IMR-90 (cell line): ENCODE measurements around the gene AGPS. TPM values are rescaled to one million over a fixed set of nuclear protein-coding genes. Genes with fewer than 3 reads are reported as not detected.

Experiments used
- ATAC-seq: fragments of 200-7000 bp; cut with Tn5 transposase; 2 replicates; pipeline ENCODE4 v1.9.1; 2020; ENCODE audit warnings: low read depth, mild to moderate bottlenecking, moderate library complexity
- BruUV-seq: library from RNA; stranded (reverse); fragments of 400-500 nt; replicated peaks from 2 replicates; lab custom pipeline; 2021; lab: Mats Ljungman, UMichigan
- CTCF ChIA-PET: fragments of 300-600 bp; formaldehyde crosslinking; extraction: SDS; loops from one replicate; lab custom pipeline; 2021; ENCODE audit warnings: antibody characterized with exemption; lab: Yijun Ruan, JAX
- POLR2A ChIA-PET: fragments of 300-600 bp; sonication (Branson Sonifier 250); formaldehyde crosslinking; loops from one replicate; lab custom pipeline; 2022; ENCODE audit warnings: antibody characterized with exemption; ENCODE audit not compliant: unreplicated experiment; lab: Charles Lee
- DNase-seq: peaks from one replicate; pipeline ENCODE4 v3.0.0; 2013
- H2AFZ ChIP-seq: replicated peaks from 2 replicates; pipeline ENCODE3; 2013; ENCODE audit warnings: low read length, mild to moderate bottlenecking; ENCODE audit not compliant: poor library complexity
- H2AK5ac ChIP-seq: 2 replicates; pipeline ENCODE4 v1.6.1; 2013; ENCODE audit warnings: low read depth, low read length, inconsistent platforms
- H2AK9ac ChIP-seq: replicated peaks from 2 replicates; pipeline ENCODE3; 2013; ENCODE audit warnings: mild to moderate bottlenecking, low read depth, low read length, moderate library complexity; ENCODE audit not compliant: poor library complexity
- H2BK120ac ChIP-seq: 2 replicates; pipeline ENCODE4 v1.6.1; 2013; ENCODE audit warnings: low read depth, low read length, inconsistent platforms
- H2BK15ac ChIP-seq: 3 replicates; pipeline ENCODE4 v1.6.1; 2013; ENCODE audit warnings: low read depth, low read length, inconsistent platforms
- H2BK20ac ChIP-seq: 2 replicates; pipeline ENCODE4 v1.6.1; 2013; ENCODE audit warnings: low read depth, mild to moderate bottlenecking, inconsistent platforms, low read length, moderate library complexity
- H2BK5ac ChIP-seq: 2 replicates; pipeline ENCODE4 v1.6.1; 2013; ENCODE audit warnings: mild to moderate bottlenecking, low read depth, low read length, inconsistent platforms; ENCODE audit not compliant: poor library complexity, severe bottlenecking
- H3K14ac ChIP-seq: replicated peaks from 2 replicates; pipeline ENCODE4 v1.6.1; 2013; ENCODE audit warnings: low read depth, low read length, inconsistent platforms
- H3K18ac ChIP-seq: 2 replicates; pipeline ENCODE4 v1.6.1; 2013; ENCODE audit warnings: low read depth, low read length, control low read depth
- H3K23ac ChIP-seq: 2 replicates; pipeline ENCODE4 v1.6.1; 2013; ENCODE audit warnings: low read depth, low read length, inconsistent platforms
- H3K27ac ChIP-seq: 2 replicates; pipeline ENCODE4 v1.5.1; 2013; ENCODE audit warnings: mild to moderate bottlenecking, control low read depth, low read length; ENCODE audit not compliant: insufficient read depth
- H3K27me3 ChIP-seq: 2 replicates; pipeline ENCODE4 v1.6.1; 2013; ENCODE audit warnings: low read length; ENCODE audit not compliant: control insufficient read depth, insufficient read depth
- H3K36me3 ChIP-seq: 2 replicates; pipeline ENCODE4 v1.6.1; 2013; ENCODE audit warnings: low read length, mixed read lengths; ENCODE audit not compliant: control insufficient read depth, insufficient read depth
- H3K4ac ChIP-seq: 2 replicates; pipeline ENCODE4 v1.6.1; 2013; ENCODE audit warnings: low read depth, low read length, inconsistent platforms
- H3K4me1 ChIP-seq: 2 replicates; pipeline ENCODE4 v1.6.1; 2013; ENCODE audit warnings: low read length, mixed read lengths; ENCODE audit not compliant: control insufficient read depth, insufficient read depth
- H3K4me2 ChIP-seq: 2 replicates; pipeline ENCODE4 v1.6.1; 2013; ENCODE audit warnings: low read depth, mild to moderate bottlenecking, control low read depth, low read length, moderate library complexity
- H3K4me3 ChIP-seq: 2 replicates; pipeline ENCODE4 v1.5.1; 2013; ENCODE audit warnings: low read depth, mild to moderate bottlenecking, control low read depth, low read length, moderate library complexity; ENCODE audit not compliant: insufficient read depth
- H3K56ac ChIP-seq: 2 replicates; pipeline ENCODE4 v1.6.1; 2013; ENCODE audit warnings: low read length, inconsistent platforms; ENCODE audit not compliant: insufficient read depth; ENCODE audit errors: extremely low read depth
- H3K79me1 ChIP-seq, 2 experiments: 2 replicates each; pipeline ENCODE4 v1.6.1; 2013; ENCODE audit warnings: low read length in 2 of 2, inconsistent platforms in 1 of 2, low read depth in 1 of 2
- H3K9ac ChIP-seq: 2 replicates; pipeline ENCODE4 v1.6.1; 2013; ENCODE audit warnings: low read depth, low read length, control low read depth
- H3K9me1 ChIP-seq: 2 replicates; pipeline ENCODE4 v1.6.1; 2013; ENCODE audit warnings: low read length, inconsistent platforms; ENCODE audit not compliant: insufficient read depth
- H3K9me3 ChIP-seq: 2 replicates; pipeline ENCODE4 v1.6.1; 2013; ENCODE audit warnings: low read length; ENCODE audit not compliant: control insufficient read depth, insufficient read depth
- H4K20me1 ChIP-seq: 2 replicates; pipeline ENCODE4 v1.6.1; 2013; ENCODE audit warnings: low read length, inconsistent platforms; ENCODE audit not compliant: insufficient read depth
- H4K5ac ChIP-seq: 2 replicates; pipeline ENCODE4 v1.6.1; 2013; ENCODE audit warnings: mild to moderate bottlenecking, low read depth, low read length, control low read depth
- H4K8ac ChIP-seq, 2 experiments: 2 replicates each; pipeline ENCODE4 v1.6.1; 2013; ENCODE audit warnings: low read depth in 2 of 2, low read length in 2 of 2, control low read depth in 1 of 2, inconsistent platforms in 1 of 2
- H4K91ac ChIP-seq: 2 replicates; pipeline ENCODE4 v1.6.1; 2013; ENCODE audit warnings: low read depth, low read length, inconsistent platforms; ENCODE audit not compliant: insufficient read depth
- BHLHE40 ChIP-seq: fragments of 150-350 bp; IDR thresholded peaks from 2 replicates; pipeline ENCODE4 v1.6.1; 2016; ENCODE audit warnings: mild to moderate bottlenecking, low read depth, low read length
- CEBPB ChIP-seq: IDR thresholded peaks from 2 replicates; pipeline ENCODE4 v1.6.1; 2012; ENCODE audit warnings: low read depth, low read length, improper control_type of control experiment
- CHD1 ChIP-seq: IDR thresholded peaks from 2 replicates; pipeline ENCODE4 v1.6.1; 2012; ENCODE audit warnings: low read depth, low read length, improper control_type of control experiment
- CTCF ChIP-seq: conservative IDR thresholded peaks from 2 replicates; pipeline ENCODE4 v1.5.1; 2012; ENCODE audit warnings: mild to moderate bottlenecking, low read depth, low read length, improper control_type of control experiment
- ELK1 ChIP-seq: fragments of 150-350 bp; IDR thresholded peaks from 2 replicates; pipeline ENCODE4 v1.6.1; 2016; ENCODE audit warnings: low read depth, mild to moderate bottlenecking, low read length, moderate library complexity, borderline replicate concordance
- FOS ChIP-seq: fragments of 150-350 bp; IDR thresholded peaks from 2 replicates; pipeline ENCODE4 v1.6.1; 2016; ENCODE audit warnings: low read depth, low read length
- NFE2L2 ChIP-seq: fragments of 150-350 bp; IDR thresholded peaks from 2 replicates; pipeline ENCODE4 v1.6.1; 2016; ENCODE audit warnings: low read depth, mild to moderate bottlenecking, low read length
- RAD21 ChIP-seq: IDR thresholded peaks from 2 replicates; pipeline ENCODE4 v1.6.1; 2012; ENCODE audit warnings: low read length, improper control_type of control experiment
- RCOR1 ChIP-seq: IDR thresholded peaks from 2 replicates; pipeline ENCODE4 v1.6.1; 2012; ENCODE audit warnings: mild to moderate bottlenecking, low read length, improper control_type of control experiment; ENCODE audit not compliant: insufficient replicate concordance
- RFX5 ChIP-seq: IDR thresholded peaks from 2 replicates; pipeline ENCODE4 v1.8.0; 2012; ENCODE audit warnings: low read depth, mild to moderate bottlenecking, low read length, moderate library complexity
- SMC3 ChIP-seq: fragments of 150-350 bp; IDR thresholded peaks from 2 replicates; pipeline ENCODE4 v1.6.1; 2016; ENCODE audit warnings: low read depth, mild to moderate bottlenecking, antibody characterized with exemption, low read length, moderate library complexity
- WGBS, 2 experiments: methylation state at CpG; one replicate each; pipeline versions ENCODE4 v1.1.5 to v1.1.7; 2013; ENCODE audit warnings: missing lambda C conversion rate in 2 of 2; ENCODE audit not compliant: insufficient read length in 1 of 2; ENCODE audit errors: extremely low coverage in 2 of 2; 5-methylcytosine and 5-hydroxymethylcytosine counted together
- dilution Hi-C: fragments of 300-500 bp; cut with HindIII; formaldehyde crosslinking; loops from one replicate; pipeline ENCODE4 v1.14.3; 2018; ENCODE audit warnings: low sequenced_read_pairs; ENCODE audit not compliant: unreplicated experiment
- in situ Hi-C: fragments of 300-500 bp; cut with MboI; formaldehyde crosslinking; loops from 3 replicates; pipeline ENCODE4 v1.14.3; 2019; ENCODE audit warnings: low sequenced_read_pairs, inconsistent platforms, mixed read lengths
- intact Hi-C: fragments of 100-400 bp; cut with micrococcal nuclease; formaldehyde crosslinking; loops from 2 replicates; pipeline ENCODE4 v1.10.0; 2022
- polyA plus RNA-seq, 3 experiments: library from polyadenylated mRNA; depleted of rRNA; stranded (reverse); fragments of >200 nt; gene quantifications; 2 replicates each; pipeline ENCODE4 v1.2.3, GENCODE V29; 2012; ENCODE audit warnings: low replicate concordance in 1 of 3
- total RNA-seq: library from RNA; depleted of rRNA; stranded (reverse); fragments of >200 nt; gene quantifications from 2 replicates; pipeline ENCODE4 v1.2.3, GENCODE V29; 2012

AGPS gene
- total and polyA plus RNA-seq, 2 of the 4 experiments (the other 2 are of a cell fraction): 6.6 to 18.6 TPM

GRCh38 chr2:177568390-177568789 is 175.8 kb downstream of the AGPS start:
- dilution Hi-C loops (no loop called here), intact Hi-C loops (no loop called here), in situ Hi-C loops (no loop called here)
- H2BK15ac ChIP-seq: no peak overlapping the region
- H2BK5ac ChIP-seq: no peak overlapping the region
- H3K9me1 ChIP-seq: no peaks in the 10 kb centered on the region
- CTCF ChIA-PET: interaction anchor here (1.5 kb wide), 1 partner anchor 11 kb away, joined by 3 read pairs; no protein-coding TSS in a partner anchor
- no peak overlapping the region for H2BK120ac ChIP-seq
- H4K8ac ChIP-seq: no peak overlapping the region
- H2AK9ac ChIP-seq: no peak overlapping the region
- no peak overlapping the region for H3K18ac ChIP-seq
- no peak overlapping the region for H3K4ac ChIP-seq
- DNase-seq (no peak), ATAC-seq (no peak)
- H3K27me3 ChIP-seq: peaks cover 7% of the 10 kb centered on the region
- H4K91ac ChIP-seq: no peak overlapping the region
- no peak overlapping the region for H3K23ac ChIP-seq
- H3K9me3 ChIP-seq: no peaks in the 10 kb centered on the region
- no TSS peak for BruUV-seq
- no peak overlapping the region for H3K4me3 ChIP-seq
- TF ChIP-seq RCOR1 (no peak), RFX5 (no peak), NFE2L2 (no peak), SMC3 (no peak), RAD21 (no peak), CHD1 (no peak), FOS (no peak), BHLHE40 (no peak), CTCF (no peak), CEBPB (no peak), ELK1 (no peak)
- 0% methylated on average over 1 of the region's 1 CpG; no CpG with 5 or more reads in 1 of the 2 experiments for WGBS, 2 experiments
- H3K4me2 ChIP-seq: no peak overlapping the region
- no peaks in the 10 kb centered on the region for H3K79me1 ChIP-seq
- no peak overlapping the region for H2BK20ac ChIP-seq
- no peak overlapping the region for H3K9ac ChIP-seq
- H2AK5ac ChIP-seq: no peak overlapping the region
- POLR2A ChIA-PET: no interaction called here
- H3K14ac ChIP-seq: no peak overlapping the region
- H3K36me3 ChIP-seq: no peaks in the 10 kb centered on the region
- no peak overlapping the region for H3K56ac ChIP-seq
- H2AFZ ChIP-seq: no peak overlapping the region
- no peak overlapping the region for H4K5ac ChIP-seq
- H4K20me1 ChIP-seq: no peaks in the 10 kb centered on the region
- H3K4me1 ChIP-seq: no peaks in the 10 kb centered on the region
- no peak overlapping the region for H3K27ac ChIP-seq
